Neutrophil (primary cell): ENCODE data around the gene MPZL1.

Experiments
- H3K27ac ChIP-seq: fragments of 200-600 bp; sonication (generic); 2 replicates; pipeline ENCODE4 v1.5.1; 2016; ENCODE audit warnings: mild to moderate bottlenecking, moderate library complexity
- H3K27me3 ChIP-seq: fragments of 200-600 bp; sonication (generic); 2 replicates; pipeline ENCODE4 v1.6.0; 2016; ENCODE audit warnings: mild to moderate bottlenecking
- H3K36me3 ChIP-seq: fragments of 200-600 bp; sonication (generic); 2 replicates; pipeline ENCODE4 v1.5.1; 2017
- H3K4me1 ChIP-seq, 2 experiments: fragments of 200-600 bp in 1 of 2; sonication (generic) in 1 of 2; 1 replicate in 1 of 2; 2 replicates in 1 of 2; pipeline versions ENCODE4 v1.5.1 to v1.6.1; 2013 to 2016; ENCODE audit warnings: low read depth in 1 of 2, low read length in 1 of 2, mild to moderate bottlenecking in 1 of 2, moderate library complexity in 1 of 2; ENCODE audit not compliant: control insufficient read depth in 1 of 2, insufficient read depth in 1 of 2
- H3K4me3 ChIP-seq, 2 experiments: fragments of 200-600 bp in 1 of 2; sonication (generic) in 1 of 2; 1 replicate in 1 of 2; 2 replicates in 1 of 2; pipeline ENCODE4 v1.5.1; 2013 to 2016; ENCODE audit warnings: low read depth in 1 of 2, low read length in 1 of 2, mild to moderate bottlenecking in 1 of 2, moderate library complexity in 1 of 2
- H3K9me3 ChIP-seq: fragments of 200-600 bp; sonication (generic); 2 replicates; pipeline ENCODE4 v1.5.1; 2016
- TF ChIP-seq, protein P1 (sequence below): fragments of 200-600 bp; sonication (generic); IDR thresholded peaks from 2 replicates; pipeline ENCODE4 v1.5.1; 2016; ENCODE audit warnings: antibody characterized with exemption

The MPZL1 gene

DNA sequence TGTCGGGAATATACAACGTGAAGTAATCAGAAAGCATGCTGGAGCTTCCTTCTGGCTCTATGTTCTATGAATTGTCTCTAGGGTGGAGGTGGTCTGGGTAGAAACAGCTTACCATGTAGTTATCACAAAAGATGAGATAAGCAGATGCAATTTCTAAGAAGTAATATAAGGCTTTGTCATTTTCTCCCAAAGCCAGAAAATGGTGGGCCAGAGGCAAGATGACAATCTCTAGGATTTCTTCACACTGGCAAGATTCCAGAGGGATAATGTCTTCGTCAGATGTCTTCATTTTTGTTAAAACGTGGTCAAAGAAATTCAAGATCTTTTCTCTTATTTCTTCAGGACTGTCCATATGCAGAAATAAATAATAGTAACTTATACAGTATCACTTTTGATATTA, 114.4 kb downstream of the MPZL1 start:
- no peaks in the 10 kb centered on the region for H3K9me3 ChIP-seq
- no peaks in the 10 kb centered on the region for H3K4me1 ChIP-seq
- no peak overlapping the region for H3K27ac ChIP-seq
- TF ChIP-seq, protein P1, sequence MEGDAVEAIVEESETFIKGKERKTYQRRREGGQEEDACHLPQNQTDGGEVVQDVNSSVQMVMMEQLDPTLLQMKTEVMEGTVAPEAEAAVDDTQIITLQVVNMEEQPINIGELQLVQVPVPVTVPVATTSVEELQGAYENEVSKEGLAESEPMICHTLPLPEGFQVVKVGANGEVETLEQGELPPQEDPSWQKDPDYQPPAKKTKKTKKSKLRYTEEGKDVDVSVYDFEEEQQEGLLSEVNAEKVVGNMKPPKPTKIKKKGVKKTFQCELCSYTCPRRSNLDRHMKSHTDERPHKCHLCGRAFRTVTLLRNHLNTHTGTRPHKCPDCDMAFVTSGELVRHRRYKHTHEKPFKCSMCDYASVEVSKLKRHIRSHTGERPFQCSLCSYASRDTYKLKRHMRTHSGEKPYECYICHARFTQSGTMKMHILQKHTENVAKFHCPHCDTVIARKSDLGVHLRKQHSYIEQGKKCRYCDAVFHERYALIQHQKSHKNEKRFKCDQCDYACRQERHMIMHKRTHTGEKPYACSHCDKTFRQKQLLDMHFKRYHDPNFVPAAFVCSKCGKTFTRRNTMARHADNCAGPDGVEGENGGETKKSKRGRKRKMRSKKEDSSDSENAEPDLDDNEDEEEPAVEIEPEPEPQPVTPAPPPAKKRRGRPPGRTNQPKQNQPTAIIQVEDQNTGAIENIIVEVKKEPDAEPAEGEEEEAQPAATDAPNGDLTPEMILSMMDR: no peak
- no peak overlapping the region for H3K4me3 ChIP-seq
- H3K36me3 ChIP-seq: no peaks in the 10 kb centered on the region
- no peaks in the 10 kb centered on the region for H3K27me3 ChIP-seq

DNA sequence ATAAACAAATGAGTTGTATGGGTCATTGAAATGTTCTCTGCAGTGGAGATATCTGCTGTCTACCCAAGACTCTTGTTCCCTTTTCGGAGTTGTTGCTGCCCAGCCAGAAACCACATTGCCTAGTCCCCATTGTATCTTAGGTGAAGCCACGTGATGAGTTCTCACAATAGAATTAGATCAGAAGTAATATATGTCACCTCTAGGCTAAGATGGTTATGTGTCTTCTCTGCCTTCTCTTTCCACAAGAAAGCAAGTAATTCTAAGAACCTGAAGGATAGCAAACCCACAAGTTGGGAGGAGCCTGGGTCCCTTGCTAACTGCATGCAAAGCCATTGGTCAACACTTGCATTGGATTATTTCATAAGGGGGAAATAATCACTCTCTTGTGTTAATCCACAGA, 115.5 kb downstream of the MPZL1 start:
- no peaks in the 10 kb centered on the region for H3K36me3 ChIP-seq
- H3K9me3 ChIP-seq: no peaks in the 10 kb centered on the region
- H3K27me3 ChIP-seq: no peaks in the 10 kb centered on the region
- TF ChIP-seq, protein P1: no peak
- no peak overlapping the region for H3K4me3 ChIP-seq
- no peak overlapping the region for H3K27ac ChIP-seq
- no peaks in the 10 kb centered on the region for H3K4me1 ChIP-seq

DNA sequence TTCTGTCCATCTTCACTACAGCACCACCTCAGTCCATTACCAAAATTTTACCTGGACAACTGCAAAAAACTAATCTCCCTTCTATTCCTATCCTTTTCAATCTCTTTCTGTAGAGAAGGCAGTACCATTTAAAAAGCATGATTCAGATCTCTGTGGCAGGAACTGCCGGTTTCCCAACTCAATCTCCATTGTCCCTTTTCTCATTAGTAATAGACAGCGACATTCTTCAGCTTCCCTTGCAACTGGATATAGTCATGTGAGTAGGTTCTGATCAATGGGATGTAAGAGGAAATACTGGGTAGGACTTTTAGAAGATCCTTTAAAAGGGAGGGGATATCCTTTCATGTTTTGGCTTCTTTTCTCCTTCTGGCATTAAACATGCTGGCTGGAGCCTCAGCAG, 117.2 kb downstream of the MPZL1 start:
- Histone ChIP-seq H3K27ac (no peak overlapping the region), H3K4me3 (no peak overlapping the region), H3K4me1 (no peaks in the 10 kb centered on the region), H3K27me3 (no peaks in the 10 kb centered on the region), H3K9me3 (no peaks in the 10 kb centered on the region), H3K36me3 (no peaks in the 10 kb centered on the region)
- TF ChIP-seq, protein P1: no peak
